H1 (cell line): Measurements from ENCODE around the gene COL9A2. TPM values are rescaled to one million over a fixed set of nuclear protein-coding genes. Genes with fewer than 3 reads are reported as not detected.
A peak's percentile ranks its signal among the peaks of the same experiment; 100 is the strongest.

Source experiments
- BACH1 ChIP-seq: IDR thresholded peaks from 2 replicates; pipeline ENCODE4 v1.6.1; 2012; ENCODE audit warnings: low read length, improper control_type of control experiment
- CBX5 ChIP-seq: fragments of 300-800, 300-1000 bp; sonication (generic); IDR thresholded peaks from 2 replicates; pipeline ENCODE4 v1.7.1; 2016; ENCODE audit warnings: antibody characterized with exemption, low read length, low read depth
- CBX8 ChIP-seq: fragments of 300-800, 300-1000 bp; sonication (generic); IDR thresholded peaks from 2 replicates; pipeline ENCODE4 v1.7.1; 2016; ENCODE audit warnings: low read depth, low read length, borderline replicate concordance
- CEBPB ChIP-seq: IDR thresholded peaks from 2 replicates; pipeline ENCODE4 v1.6.1; 2012; ENCODE audit warnings: low read depth, low read length
- CHD1 ChIP-seq: IDR thresholded peaks from 2 replicates; pipeline ENCODE4 v1.6.1; 2012; ENCODE audit warnings: low read depth, low read length, improper control_type of control experiment
- CTBP2 ChIP-seq: IDR thresholded peaks from 2 replicates; pipeline ENCODE4 v1.7.0; 2011; ENCODE audit warnings: borderline replicate concordance, mild to moderate bottlenecking, moderate library complexity, mixed read lengths, low read length; ENCODE audit not compliant: insufficient read depth, insufficient read length
- CTCF ChIP-seq, 3 experiments: IDR thresholded peaks; 1 replicate in 2 of 3; 2 replicates in 1 of 3; pipeline versions ENCODE4 v1.5.1 to v1.6.1; 2011; ENCODE audit warnings: low read length in 3 of 3, mild to moderate bottlenecking in 3 of 3, inconsistent platforms in 2 of 3, low read depth in 1 of 3, moderate library complexity in 1 of 3; ENCODE audit not compliant: insufficient read depth in 1 of 3; ENCODE audit errors: control extremely low read depth in 1 of 3
- FOSL1 ChIP-seq: IDR thresholded peaks from 2 replicates; pipeline ENCODE4 v1.6.1; 2011; ENCODE audit warnings: mild to moderate bottlenecking, low read depth, low read length, moderate library complexity; ENCODE audit not compliant: insufficient read depth
- GABPA ChIP-seq: IDR thresholded peaks from 2 replicates; pipeline ENCODE4 v1.6.1; 2011; ENCODE audit warnings: mild to moderate bottlenecking, low read length, moderate library complexity, borderline replicate concordance; ENCODE audit not compliant: insufficient read depth
- JUND ChIP-seq: IDR thresholded peaks from 2 replicates; pipeline ENCODE4 v1.6.1; 2011; ENCODE audit warnings: mild to moderate bottlenecking, improper control_type of control experiment, low read length
- KDM4A ChIP-seq: IDR thresholded peaks from one replicate; pipeline ENCODE4 v1.7.1; 2012; ENCODE audit warnings: low read depth, mild to moderate bottlenecking, moderate library complexity, low read length, inconsistent platforms; ENCODE audit not compliant: severe bottlenecking
- MAFK ChIP-seq: IDR thresholded peaks from 2 replicates; pipeline ENCODE4 v1.6.1; 2012; ENCODE audit warnings: low read depth, mild to moderate bottlenecking, improper control_type of control experiment, low read length
- POLR2A ChIP-seq, 2 experiments: IDR thresholded peaks; 1 replicate in 1 of 2; 2 replicates in 1 of 2; pipeline ENCODE4 v1.6.1; 2011; ENCODE audit warnings: low read depth in 2 of 2, low read length in 2 of 2, mild to moderate bottlenecking in 2 of 2; ENCODE audit errors: control extremely low read depth in 1 of 2
- POU5F1 ChIP-seq: IDR thresholded peaks from 2 replicates; pipeline ENCODE4 v1.6.1; 2011; ENCODE audit warnings: low read depth, mild to moderate bottlenecking, low read length, moderate library complexity
- RBBP5 ChIP-seq: IDR thresholded peaks from 2 replicates; pipeline ENCODE4 v1.7.1; 2012; ENCODE audit warnings: low read depth, mild to moderate bottlenecking, inconsistent platforms, low read length, moderate library complexity, borderline replicate concordance
- RXRA ChIP-seq: IDR thresholded peaks from 2 replicates; pipeline ENCODE4 v1.6.1; 2011; ENCODE audit warnings: low read depth, mild to moderate bottlenecking, low read length, moderate library complexity; ENCODE audit not compliant: insufficient read depth
- SP1 ChIP-seq: IDR thresholded peaks from 2 replicates; pipeline ENCODE4 v1.6.1; 2011; ENCODE audit warnings: low read depth, low read length
- SP2 ChIP-seq: IDR thresholded peaks from 2 replicates; pipeline ENCODE4 v1.6.1; 2012; ENCODE audit warnings: mild to moderate bottlenecking, low read length, inconsistent platforms
- TAF1 ChIP-seq: IDR thresholded peaks from 2 replicates; pipeline ENCODE4 v1.6.1; 2011; ENCODE audit warnings: mild to moderate bottlenecking, low read depth, low read length
- TBP ChIP-seq: IDR thresholded peaks from 2 replicates; pipeline ENCODE4 v1.6.1; 2011; ENCODE audit warnings: low read depth, low read length, improper control_type of control experiment
- TCF12 ChIP-seq: IDR thresholded peaks from 2 replicates; pipeline ENCODE4 v1.6.1; 2011; ENCODE audit warnings: low read depth, mild to moderate bottlenecking, low read length
- TEAD4 ChIP-seq: IDR thresholded peaks from 2 replicates; pipeline ENCODE4 v1.6.1; 2012; ENCODE audit warnings: low read depth, low read length, inconsistent platforms, mixed read lengths
- USF2 ChIP-seq: IDR thresholded peaks from 2 replicates; pipeline ENCODE4 v1.6.1; 2011; ENCODE audit warnings: low read length, improper control_type of control experiment
- polyA plus RNA-seq, 7 experiments: library from polyadenylated mRNA; depleted of rRNA in 3 of 7; stranded (reverse) in 5 of 7; unstranded in 2 of 7; fragments of >200 nt in 5 of 7; fragments of 200-250 nt in 2 of 7; gene quantifications; 1 replicate in 5 of 7; 2 replicates in 1 of 7; 4 replicates in 1 of 7; pipeline versions ENCODE4 v1.2.1 to v1.2.3, GENCODE V29; 2011 to 2013; ENCODE audit warnings: missing spikeins in 2 of 7, mixed read lengths in 2 of 7
- total RNA-seq: library from RNA; stranded (reverse); fragmentation: NEBNext Ultra II Directional; extraction: Animal tissue kit (Norgen Biotek cat#: 25700); gene quantifications from 2 replicates; pipeline ENCODE4 v1.2.1, GENCODE V29; 2021

Gene COL9A2
- total and polyA plus RNA-seq, 2 of the 8 experiments (the other 6 are each of a cell fraction or from before 2014, with no cell fraction given): 3.2 to 3.3 TPM

GRCh38 chr1:40315239-40315794 lies 1.8 kb downstream of the COL9A2 start (continued):
- TF ChIP-seq FOSL1 (no peak), CTCF (IDR thresholded peaks at IDR 0.05; ENCODE audit: control extremely low read depth in 1 of 3, insufficient read depth in 1 of 3, low read depth in 1 of 3, low read length in 3 of 3) (peak in 2 of 3 experiments; percentile 69 to 86; a peak in 3 of 4 replicates), CBX5 (no peak), RBBP5 (no peak), SP2 (no peak), MAFK (no peak), BACH1 (no peak), RXRA (no peak), CEBPB (no peak), TCF12 (0 out of 2 replicates have a peak, but pooled peaks have one; percentile 18), TAF1 (peak; percentile 67), POU5F1 (no peak), KDM4A (peak; percentile 55), CHD1 (no peak), SP1 (no peak), GABPA (peak; percentile 40; the same call in 1 of the 2 replicates), POLR2A (IDR thresholded peaks at IDR 0.05; ENCODE audit: control extremely low read depth in 1 of 2, low read depth in 2 of 2, low read length in 2 of 2) (0 out of 3 replicates have a peak, but pooled peaks of 1 of the 2 experiments have one; percentile 37), CTBP2 (no peak), USF2 (no peak), CBX8 (no peak), TEAD4 (no peak), JUND (no peak), TBP (no peak)
